Panc1 (cell line): ENCODE measurements around the gene TMEM121. TPM values are rescaled to one million over a fixed set of nuclear protein-coding genes. Genes with fewer than 3 reads are reported as not detected.
A peak's percentile ranks its signal among the peaks of the same experiment; 100 is the strongest.
"Not testable (repeated sequence)": the region's sequence is repeated elsewhere in the genome, so short reads cannot be mapped to it uniquely, and the experiment has no call there.

Experiments used
- ATAC-seq: fragments of 200-7000 bp; cut with Tn5 transposase; 2 replicates; pipeline ENCODE4 v1.9.1; 2020; ENCODE audit warnings: mild to moderate bottlenecking, moderate library complexity
- BruUV-seq: library from RNA; stranded (reverse); fragments of 400-500 nt; replicated peaks from 2 replicates; lab custom pipeline; 2021; lab: Mats Ljungman, UMichigan
- CTCF ChIA-PET: fragments of 300-600 bp; sonication (Branson Sonifier 250); formaldehyde crosslinking; loops from one replicate; lab custom pipeline; 2022; ENCODE audit warnings: antibody characterized with exemption; lab: Charles Lee
- POLR2A ChIA-PET: fragments of 300-600 bp; sonication (Branson Sonifier 250); formaldehyde crosslinking; loops from one replicate; lab custom pipeline; 2022; ENCODE audit warnings: antibody characterized with exemption; lab: Charles Lee
- DNase-seq: peaks from one replicate; pipeline ENCODE4 v3.0.0-alpha.2; 2010; ENCODE audit warnings: low read depth, low spot score
- H3K27ac ChIP-seq: 2 replicates; pipeline ENCODE4 v1.5.1; 2011; ENCODE audit warnings: mild to moderate bottlenecking, low read length, inconsistent platforms
- H3K27me3 ChIP-seq: fragments of 200-500 bp; sonication (Bioruptor generic); 2 replicates; pipeline ENCODE4 v1.6.0; 2014; ENCODE audit warnings: low read length, inconsistent platforms; ENCODE audit not compliant: control insufficient read depth, insufficient read depth
- H3K36me3 ChIP-seq: fragments of 200-500 bp; sonication (Bioruptor generic); 2 replicates; pipeline ENCODE4 v1.5.1; 2014; ENCODE audit warnings: inconsistent platforms, mild to moderate bottlenecking, low read length, moderate library complexity; ENCODE audit not compliant: control insufficient read depth, insufficient read depth
- H3K4me1 ChIP-seq: 2 replicates; pipeline ENCODE4 v1.5.1; 2011; ENCODE audit warnings: inconsistent platforms, mild to moderate bottlenecking, low read length, moderate library complexity; ENCODE audit not compliant: control insufficient read depth, insufficient read depth
- H3K4me3 ChIP-seq, 2 experiments: 2 replicates each; pipeline ENCODE4 v1.5.1; 2011 to 2012; ENCODE audit warnings: low read depth in 2 of 2, low read length in 2 of 2, mild to moderate bottlenecking in 2 of 2, inconsistent platforms in 1 of 2, moderate library complexity in 1 of 2
- H3K9me3 ChIP-seq: fragments of 200-500 bp; sonication (Bioruptor generic); 2 replicates; pipeline ENCODE4 v1.5.1; 2014; ENCODE audit warnings: low read depth, mild to moderate bottlenecking, inconsistent platforms, low read length, moderate library complexity; ENCODE audit not compliant: control insufficient read depth, insufficient read depth
- POLR2AphosphoS5 ChIP-seq: IDR thresholded peaks from 2 replicates; pipeline ENCODE4 v1.6.1; 2012; ENCODE audit warnings: mild to moderate bottlenecking, low read depth, low read length, moderate library complexity
- SIN3A ChIP-seq: IDR thresholded peaks from 2 replicates; pipeline ENCODE4 v1.6.1; 2012; ENCODE audit warnings: low read depth, mild to moderate bottlenecking, low read length, moderate library complexity, borderline replicate concordance; ENCODE audit not compliant: insufficient read depth
- TCF7L2 ChIP-seq: IDR thresholded peaks from 2 replicates; pipeline ENCODE4 v1.6.1; 2011; ENCODE audit warnings: mild to moderate bottlenecking, low read depth, low read length, inconsistent platforms
- in situ Hi-C: cut with HindIII; loops from 2 replicates; pipeline ENCODE4 v1.10.0; 2016; ENCODE audit warnings: low sequenced_read_pairs, low pct_unique_long_range_greater_than_20kb
- intact Hi-C: fragments of 100-400 bp; cut with micrococcal nuclease; formaldehyde crosslinking; loops from one replicate; pipeline ENCODE4 v1.10.0; 2022; ENCODE audit not compliant: unreplicated experiment
- total RNA-seq: library from RNA; stranded (reverse); gene quantifications from one replicate; pipeline ENCODE4 v1.2.1, GENCODE V29; 2021; ENCODE audit not compliant: unreplicated experiment
- TF ChIP-seq, protein P1 (sequence below), 2 experiments: IDR thresholded peaks; 2 replicates each; pipeline ENCODE4 v1.6.1; 2011 to 2012; ENCODE audit warnings: low read depth in 2 of 2, control low read depth in 1 of 2, low read length in 1 of 2, mild to moderate bottlenecking in 1 of 2, moderate library complexity in 1 of 2; ENCODE audit not compliant: insufficient read depth in 1 of 2
- TF ChIP-seq, protein P2 (sequence below): fragments of 450-650 bp; IDR thresholded peaks from 2 replicates; pipeline ENCODE4 v1.5.1; 2017; ENCODE audit warnings: mild to moderate bottlenecking

Gene TMEM121
- total RNA-seq, 1 experiment from 2014 or later: 4.6 TPM

DNA sequence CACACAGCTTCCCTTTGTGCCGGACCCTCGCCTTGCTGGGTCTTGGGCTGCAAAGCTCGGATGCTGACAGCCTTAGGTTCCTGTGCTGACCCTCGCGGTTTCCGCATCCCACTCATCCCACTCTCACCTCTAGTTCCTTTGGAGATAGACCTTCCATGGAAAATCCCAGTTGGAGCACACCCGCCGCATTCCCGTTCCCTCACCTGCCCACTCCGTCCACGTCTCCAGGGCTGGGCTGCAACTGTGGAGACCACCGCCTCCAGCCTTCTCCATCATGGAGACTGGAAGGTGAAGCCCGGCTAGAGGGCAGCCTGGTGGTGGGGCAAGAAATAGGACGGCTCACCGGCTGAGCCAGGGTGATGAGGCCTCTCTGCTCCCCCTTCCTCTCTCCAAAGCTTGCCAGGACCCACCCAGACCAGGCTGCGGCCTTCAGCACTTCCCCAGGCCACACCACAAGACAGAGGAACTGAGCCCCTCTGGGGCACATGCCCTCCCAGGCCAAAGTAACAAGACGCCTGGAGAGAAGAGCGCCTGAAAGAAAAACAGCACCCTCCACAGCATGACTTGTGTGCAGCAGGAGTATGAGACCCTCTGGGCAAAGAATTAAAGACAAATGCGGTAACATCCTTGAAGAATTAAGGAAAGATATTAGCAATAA lies 15.0 kb downstream of the TMEM121 start:
- ChIA-PET CTCF (no interaction called here), POLR2A (no interaction called here)
- in situ Hi-C loops: no loop called here
- H3K9me3 ChIP-seq: no peaks in the 10 kb centered on the region; the same call in 1 of the 2 replicates
- no peak overlapping the region for H3K4me3 ChIP-seq
- H3K4me1 ChIP-seq: no peaks in the 10 kb centered on the region
- ATAC-seq (no peak), DNase-seq (no peak)
- no peaks in the 10 kb centered on the region for H3K27me3 ChIP-seq
- H3K36me3 ChIP-seq: no peaks in the 10 kb centered on the region
- no peak overlapping the region for H3K27ac ChIP-seq
- intact Hi-C loops: no loop called here
- TF ChIP-seq TCF7L2 (no peak), SIN3A (no peak), POLR2AphosphoS5 (no peak)
- TF ChIP-seq, protein P1, sequence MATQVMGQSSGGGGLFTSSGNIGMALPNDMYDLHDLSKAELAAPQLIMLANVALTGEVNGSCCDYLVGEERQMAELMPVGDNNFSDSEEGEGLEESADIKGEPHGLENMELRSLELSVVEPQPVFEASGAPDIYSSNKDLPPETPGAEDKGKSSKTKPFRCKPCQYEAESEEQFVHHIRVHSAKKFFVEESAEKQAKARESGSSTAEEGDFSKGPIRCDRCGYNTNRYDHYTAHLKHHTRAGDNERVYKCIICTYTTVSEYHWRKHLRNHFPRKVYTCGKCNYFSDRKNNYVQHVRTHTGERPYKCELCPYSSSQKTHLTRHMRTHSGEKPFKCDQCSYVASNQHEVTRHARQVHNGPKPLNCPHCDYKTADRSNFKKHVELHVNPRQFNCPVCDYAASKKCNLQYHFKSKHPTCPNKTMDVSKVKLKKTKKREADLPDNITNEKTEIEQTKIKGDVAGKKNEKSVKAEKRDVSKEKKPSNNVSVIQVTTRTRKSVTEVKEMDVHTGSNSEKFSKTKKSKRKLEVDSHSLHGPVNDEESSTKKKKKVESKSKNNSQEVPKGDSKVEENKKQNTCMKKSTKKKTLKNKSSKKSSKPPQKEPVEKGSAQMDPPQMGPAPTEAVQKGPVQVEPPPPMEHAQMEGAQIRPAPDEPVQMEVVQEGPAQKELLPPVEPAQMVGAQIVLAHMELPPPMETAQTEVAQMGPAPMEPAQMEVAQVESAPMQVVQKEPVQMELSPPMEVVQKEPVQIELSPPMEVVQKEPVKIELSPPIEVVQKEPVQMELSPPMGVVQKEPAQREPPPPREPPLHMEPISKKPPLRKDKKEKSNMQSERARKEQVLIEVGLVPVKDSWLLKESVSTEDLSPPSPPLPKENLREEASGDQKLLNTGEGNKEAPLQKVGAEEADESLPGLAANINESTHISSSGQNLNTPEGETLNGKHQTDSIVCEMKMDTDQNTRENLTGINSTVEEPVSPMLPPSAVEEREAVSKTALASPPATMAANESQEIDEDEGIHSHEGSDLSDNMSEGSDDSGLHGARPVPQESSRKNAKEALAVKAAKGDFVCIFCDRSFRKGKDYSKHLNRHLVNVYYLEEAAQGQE (IDR thresholded peaks at IDR 0.05; ENCODE audit: insufficient read depth in 1 of 2, low read depth in 2 of 2, low read length in 1 of 2): no peak
- TF ChIP-seq, protein P2, sequence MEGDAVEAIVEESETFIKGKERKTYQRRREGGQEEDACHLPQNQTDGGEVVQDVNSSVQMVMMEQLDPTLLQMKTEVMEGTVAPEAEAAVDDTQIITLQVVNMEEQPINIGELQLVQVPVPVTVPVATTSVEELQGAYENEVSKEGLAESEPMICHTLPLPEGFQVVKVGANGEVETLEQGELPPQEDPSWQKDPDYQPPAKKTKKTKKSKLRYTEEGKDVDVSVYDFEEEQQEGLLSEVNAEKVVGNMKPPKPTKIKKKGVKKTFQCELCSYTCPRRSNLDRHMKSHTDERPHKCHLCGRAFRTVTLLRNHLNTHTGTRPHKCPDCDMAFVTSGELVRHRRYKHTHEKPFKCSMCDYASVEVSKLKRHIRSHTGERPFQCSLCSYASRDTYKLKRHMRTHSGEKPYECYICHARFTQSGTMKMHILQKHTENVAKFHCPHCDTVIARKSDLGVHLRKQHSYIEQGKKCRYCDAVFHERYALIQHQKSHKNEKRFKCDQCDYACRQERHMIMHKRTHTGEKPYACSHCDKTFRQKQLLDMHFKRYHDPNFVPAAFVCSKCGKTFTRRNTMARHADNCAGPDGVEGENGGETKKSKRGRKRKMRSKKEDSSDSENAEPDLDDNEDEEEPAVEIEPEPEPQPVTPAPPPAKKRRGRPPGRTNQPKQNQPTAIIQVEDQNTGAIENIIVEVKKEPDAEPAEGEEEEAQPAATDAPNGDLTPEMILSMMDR: no peak
- BruUV-seq: no TSS peak

DNA sequence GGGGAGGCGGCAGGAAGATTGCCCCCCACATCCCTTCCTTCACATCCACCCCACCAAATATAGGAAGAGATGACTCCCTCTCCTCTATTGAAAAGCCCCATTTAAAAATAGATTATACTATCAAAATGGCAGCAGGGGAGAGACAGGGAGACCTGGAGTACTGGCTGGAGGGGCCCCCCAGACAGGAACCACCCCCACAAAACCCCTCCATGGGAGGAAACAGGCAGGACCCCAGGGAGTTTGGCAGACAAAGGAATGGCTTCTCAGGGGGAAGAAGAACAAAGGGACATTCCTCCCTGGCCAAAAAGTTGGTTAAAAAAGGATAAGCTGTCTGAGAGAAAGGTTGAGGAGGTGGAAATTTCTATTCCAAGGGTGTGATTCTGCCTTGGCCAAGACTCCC lies 19.3 kb downstream of the TMEM121 start:
- intact Hi-C loops, H3K36me3 ChIP-seq, H3K27ac ChIP-seq, H3K4me3 ChIP-seq, POLR2A ChIA-PET, H3K4me1 ChIP-seq, CTCF ChIA-PET, DNase-seq, in situ Hi-C loops, H3K27me3 ChIP-seq, ATAC-seq, BruUV-seq, H3K9me3 ChIP-seq: not testable (repeated sequence)

DNA sequence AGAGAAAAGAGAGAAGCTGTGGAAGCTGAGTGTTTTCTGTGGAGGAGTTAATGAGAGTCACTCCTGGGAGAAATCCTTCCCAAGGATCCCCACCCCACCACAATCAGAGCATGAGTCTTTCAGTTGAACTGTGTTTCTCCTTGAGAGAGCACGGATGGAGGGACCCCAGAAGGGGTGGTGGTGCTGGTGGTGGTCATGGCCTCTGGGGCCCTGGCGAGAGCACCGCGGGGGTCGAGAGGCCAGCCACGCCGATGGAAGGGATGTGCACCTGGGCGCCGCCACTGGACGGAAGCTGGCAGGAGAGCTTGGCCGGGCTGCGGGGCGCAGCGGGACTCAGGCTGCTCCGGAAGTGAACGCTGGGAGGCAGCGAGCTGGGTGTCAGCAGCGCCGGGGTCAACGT lies 20.0 kb downstream of the TMEM121 start:
- DNase-seq, BruUV-seq, H3K9me3 ChIP-seq, H3K4me3 ChIP-seq, H3K4me1 ChIP-seq, H3K27me3 ChIP-seq, CTCF ChIA-PET, in situ Hi-C loops, H3K36me3 ChIP-seq, intact Hi-C loops, H3K27ac ChIP-seq, POLR2A ChIA-PET: not testable (repeated sequence)
- ATAC-seq: peak; percentile 34; the same call in 1 of the 2 replicates

DNA sequence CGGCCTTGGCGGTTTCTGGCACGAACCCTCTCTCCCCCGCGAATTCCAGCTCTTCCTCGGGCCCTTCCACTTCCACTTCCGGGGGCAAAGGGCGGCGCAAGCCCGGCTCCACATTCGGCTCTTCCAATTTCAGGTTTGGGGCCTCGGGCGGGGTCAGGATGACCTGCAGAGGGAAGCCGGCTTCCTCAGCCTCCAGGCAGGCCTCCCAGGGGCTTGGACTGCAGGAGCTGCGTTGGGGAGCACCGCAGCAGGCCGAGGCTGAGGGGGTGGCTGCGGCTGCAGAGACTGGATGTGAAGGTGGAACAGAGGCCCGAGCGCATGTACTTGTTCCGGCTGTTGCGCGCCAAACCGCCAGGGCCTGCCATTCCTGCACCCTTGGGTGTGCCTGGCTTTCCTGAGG lies 20.7 kb downstream of the TMEM121 start:
- H3K27ac ChIP-seq, CTCF ChIA-PET, in situ Hi-C loops: not testable (repeated sequence)

More for the DNA sequence above, 20.7 kb downstream of the TMEM121 start:
- H3K36me3 ChIP-seq, H3K9me3 ChIP-seq, POLR2A ChIA-PET, intact Hi-C loops, DNase-seq, H3K4me3 ChIP-seq, ATAC-seq, H3K4me1 ChIP-seq, BruUV-seq, H3K27me3 ChIP-seq: not testable (repeated sequence)
